Natural killer cell treated with Interleukin-12 subunit alpha and Interleukin-12 subunit beta and Interleukin-15 and Interleukin-18, amount 100 ng/mL, for 72 hours (primary cell): Measurements from ENCODE around the gene HUNK. TPM values are rescaled to one million over a fixed set of nuclear protein-coding genes. Genes with fewer than 3 reads are reported as not detected.

Experiments used
- ATAC-seq, 2 donors: fragments of 150-1000 bp; cut with Tn5 transposase in 1 of 2; sonication (Bioruptor Pico), chemical (Tn5 transposase) in 1 of 2; 2 replicates each; pipeline ENCODE4 v1.10.0; 2021
- DNase-seq: peaks from one replicate; pipeline ENCODE4 v3.0.0; 2022; ENCODE audit warnings: low spot score
- H3K27ac Mint-ChIP-seq, 2 donors: 1 replicate in 1 of 2; 2 replicates in 1 of 2; pipeline ENCODE4 v1.8.0; 2022; ENCODE audit warnings: mixed read lengths in 2 of 2, mild to moderate bottlenecking in 1 of 2, moderate library complexity in 1 of 2
- H3K27me3 Mint-ChIP-seq, 2 donors: 1 replicate in 1 of 2; 2 replicates in 1 of 2; pipeline ENCODE4 v1.8.0; 2022; ENCODE audit warnings: mixed read lengths in 2 of 2
- H3K36me3 Mint-ChIP-seq: one replicate; pipeline ENCODE4 v1.8.0; 2022; ENCODE audit warnings: mixed read lengths
- H3K4me1 Mint-ChIP-seq, 2 donors: 1 replicate in 1 of 2; 2 replicates in 1 of 2; pipeline ENCODE4 v1.8.0; 2022; ENCODE audit warnings: low read depth in 2 of 2, mixed read lengths in 2 of 2, mild to moderate bottlenecking in 1 of 2
- H3K4me3 Mint-ChIP-seq: one replicate; pipeline ENCODE4 v1.8.0; 2022; ENCODE audit warnings: mixed read lengths
- H3K9me3 Mint-ChIP-seq: 2 replicates; pipeline ENCODE4 v1.8.0; 2022; ENCODE audit warnings: mixed read lengths
- total RNA-seq, 2 donors: library from RNA; stranded (reverse); gene quantifications; one replicate each; pipeline ENCODE4 v1.2.3, GENCODE V29; 2022

Gene HUNK
- total RNA-seq, 2 donors from 2014 or later = 0.07 TPM; not detected in 1

GRCh38 chr21:31894457-31894856 is 21.6 kb downstream of the HUNK start:
- no peaks in the 10 kb centered on the region for H3K4me1 Mint-ChIP-seq
- no peak for DNase-seq
- no peak overlapping the region for H3K4me3 Mint-ChIP-seq
- no peak for ATAC-seq
- no peaks in the 10 kb centered on the region for H3K9me3 Mint-ChIP-seq
- peaks cover 4 to 10% of the 10 kb centered on the region in 2 donors for H3K27me3 Mint-ChIP-seq
- no peak overlapping the region for H3K27ac Mint-ChIP-seq
- H3K36me3 Mint-ChIP-seq = no peaks in the 10 kb centered on the region

GRCh38 chr21:31895077-31895835 is 22.4 kb downstream of the HUNK start:
- Mint-ChIP-seq H3K36me3 (no peaks in the 10 kb centered on the region), H3K27me3 (peaks cover 8 to 10% of the 10 kb centered on the region in 2 donors), H3K4me1 (no peaks in the 10 kb centered on the region), H3K9me3 (no peaks in the 10 kb centered on the region), H3K4me3 (no peak overlapping the region), H3K27ac (no peak overlapping the region)
- DNase-seq (no peak), ATAC-seq (no peak)

DNA sequence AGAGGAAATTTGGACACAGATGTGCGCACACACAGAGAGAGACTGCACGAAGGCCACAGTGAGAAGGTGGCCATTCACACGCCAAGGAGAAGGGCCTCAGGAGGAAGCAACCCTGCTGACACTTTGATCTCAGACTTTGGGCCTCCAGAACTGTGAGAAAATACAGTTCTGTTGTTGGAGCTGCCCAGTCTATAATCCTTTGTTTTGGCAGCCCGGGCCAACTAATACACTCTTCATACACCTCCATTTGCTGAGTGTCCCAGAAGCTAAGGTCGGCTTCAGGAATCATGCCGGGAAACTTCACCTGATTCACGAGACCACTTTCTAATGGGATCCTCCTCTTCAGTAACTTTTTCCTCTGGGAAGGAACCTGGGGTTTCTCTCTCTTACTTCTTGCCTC is 23.2 kb downstream of the HUNK start:
- Mint-ChIP-seq H3K4me1 (no peaks in the 10 kb centered on the region), H3K27ac (no peak overlapping the region), H3K27me3 (peaks cover 9 to 10% of the 10 kb centered on the region in 2 donors), H3K9me3 (no peaks in the 10 kb centered on the region), H3K4me3 (no peak overlapping the region), H3K36me3 (no peaks in the 10 kb centered on the region)
- ATAC-seq (no peak), DNase-seq (no peak)

DNA sequence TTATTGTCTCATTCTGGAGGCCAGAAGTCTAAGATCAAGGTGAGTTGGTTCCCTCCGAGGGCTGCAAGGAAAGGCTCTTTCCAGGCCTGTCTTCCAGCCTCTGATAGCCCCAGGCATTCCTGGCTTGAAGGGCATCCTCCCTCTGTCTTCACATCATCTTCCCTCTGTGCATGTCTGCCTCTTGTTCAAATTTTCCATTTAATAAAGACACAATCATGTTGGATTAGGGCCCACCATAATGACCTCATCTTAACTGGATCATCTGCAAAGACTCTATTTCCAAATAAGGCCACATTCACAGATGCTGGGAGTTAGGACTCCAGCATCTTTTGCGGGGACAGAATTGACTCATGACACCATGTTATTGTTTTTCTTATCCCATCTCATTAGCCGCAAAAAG is 24.5 kb downstream of the HUNK start:
- no peak overlapping the region for H3K27ac Mint-ChIP-seq

DNA sequence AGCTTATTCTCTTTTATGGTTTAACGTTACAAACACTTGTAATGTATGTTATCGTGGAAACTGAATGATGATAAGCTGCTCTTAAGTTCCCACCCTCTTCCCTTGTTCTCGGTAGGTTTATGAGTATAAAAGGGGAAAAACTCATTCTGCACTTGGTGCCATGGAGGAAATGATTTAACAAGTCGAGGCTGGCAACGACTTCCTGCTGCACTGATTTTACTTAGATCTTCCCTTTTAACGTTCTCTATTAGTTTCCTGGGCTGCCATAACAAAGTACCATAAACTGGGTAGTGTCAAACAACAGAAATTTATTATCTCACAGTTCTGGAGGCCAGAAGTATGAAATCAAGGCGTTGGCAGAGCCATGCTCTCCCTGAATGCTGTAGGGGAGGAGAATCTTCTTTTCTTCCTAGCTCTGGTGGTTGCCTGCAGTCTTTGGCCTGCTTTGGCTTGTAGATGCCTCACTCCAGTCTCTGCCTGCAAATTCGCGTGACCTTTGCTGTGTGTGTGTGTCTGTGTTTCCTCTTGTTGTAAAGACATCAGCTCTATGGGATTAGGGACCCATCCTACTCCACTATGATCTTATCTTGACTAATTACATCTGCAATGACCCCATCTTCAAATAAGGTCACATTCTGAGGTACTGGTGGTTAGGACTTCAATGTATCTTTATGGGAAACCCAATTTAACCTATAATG is 26.3 kb downstream of the HUNK start:
- H3K27ac Mint-ChIP-seq = no peak overlapping the region
- H3K4me3 Mint-ChIP-seq = no peak overlapping the region
- no peak for DNase-seq
- no peaks in the 10 kb centered on the region for H3K36me3 Mint-ChIP-seq
- ATAC-seq = no peak
- no peaks in the 10 kb centered on the region for H3K9me3 Mint-ChIP-seq
- no peaks in the 10 kb centered on the region for H3K4me1 Mint-ChIP-seq
- H3K27me3 Mint-ChIP-seq = peaks cover 0 to 4% of the 10 kb centered on the region in 2 donors

More for the DNA sequence above, 24.5 kb downstream of the HUNK start:
- ATAC-seq (no peak), DNase-seq (no peak)
- Mint-ChIP-seq H3K4me3 (no peak overlapping the region), H3K27me3 (peaks cover 9 to 10% of the 10 kb centered on the region in 2 donors), H3K36me3 (no peaks in the 10 kb centered on the region), H3K9me3 (no peaks in the 10 kb centered on the region), H3K4me1 (no peaks in the 10 kb centered on the region)

DNA sequence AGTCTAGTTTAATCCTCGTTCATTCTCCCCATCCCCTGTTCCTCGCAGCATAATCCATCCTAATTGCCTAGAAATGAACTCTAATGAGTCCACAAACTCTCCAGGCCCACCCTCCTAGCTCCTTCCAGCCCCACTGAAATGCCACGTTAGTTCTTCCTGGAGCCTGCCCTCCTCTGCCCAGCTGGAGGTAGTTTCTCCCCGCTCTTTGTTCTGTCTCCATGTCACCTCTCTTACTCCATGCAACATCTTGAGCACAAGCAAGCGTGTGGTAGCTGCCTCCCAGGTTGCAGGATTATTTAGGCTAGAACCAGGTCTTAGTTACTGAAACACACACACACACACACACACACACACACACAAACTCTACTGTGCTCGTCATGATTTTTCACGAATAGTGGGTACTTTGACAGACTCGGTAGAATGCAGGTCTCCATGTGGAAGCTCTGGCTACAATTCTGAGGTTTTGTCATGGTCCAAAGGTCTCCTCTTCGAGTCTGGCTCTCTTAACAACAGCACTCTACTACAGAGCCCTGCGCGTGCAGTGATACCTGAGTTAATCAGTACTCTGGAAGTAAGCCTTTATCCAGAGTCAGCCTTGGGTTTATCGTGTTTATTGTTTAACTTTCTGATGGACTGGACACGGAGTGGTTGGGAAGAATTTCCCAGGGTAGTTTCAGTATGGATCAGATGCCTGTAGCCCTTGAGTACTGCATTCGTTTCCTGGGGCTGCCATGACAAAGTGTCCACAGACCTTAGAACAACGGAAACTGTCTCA is 27.5 kb downstream of the HUNK start:
- DNase-seq (no peak), ATAC-seq (no peak)
- Mint-ChIP-seq H3K27ac (no peak overlapping the region), H3K4me3 (no peak overlapping the region), H3K36me3 (no peaks in the 10 kb centered on the region), H3K27me3 (peaks cover 8 to 9% of the 10 kb centered on the region in 2 donors), H3K4me1 (no peaks in the 10 kb centered on the region), H3K9me3 (no peaks in the 10 kb centered on the region)

- no peak overlapping the region for H3K27ac Mint-ChIP-seq
- no peak for DNase-seq
- H3K4me1 Mint-ChIP-seq = no peaks in the 10 kb centered on the region
- H3K27me3 Mint-ChIP-seq = peaks cover 12 to 13% of the 10 kb centered on the region in 2 donors
- no peak overlapping the region for H3K4me3 Mint-ChIP-seq
- ATAC-seq = no peak
- H3K9me3 Mint-ChIP-seq = no peaks in the 10 kb centered on the region
- H3K36me3 Mint-ChIP-seq = no peaks in the 10 kb centered on the region
These were observed 28.5 kb downstream of the HUNK start for GRCh38 chr21:31901315-31901714.

GRCh38 chr21:31902438-31902837 is 29.6 kb downstream of the HUNK start:
- no peak overlapping the region for H3K27ac Mint-ChIP-seq
- peaks cover 14 to 17% of the 10 kb centered on the region in 2 donors for H3K27me3 Mint-ChIP-seq
- H3K4me3 Mint-ChIP-seq = no peak overlapping the region
- no peaks in the 10 kb centered on the region for H3K4me1 Mint-ChIP-seq
- ATAC-seq (no peak), DNase-seq (no peak)
- H3K36me3 Mint-ChIP-seq = no peaks in the 10 kb centered on the region
- no peaks in the 10 kb centered on the region for H3K9me3 Mint-ChIP-seq

- no peaks in the 10 kb centered on the region for H3K36me3 Mint-ChIP-seq
- H3K27me3 Mint-ChIP-seq = peaks cover 20 to 27% of the 10 kb centered on the region in 2 donors
- H3K4me1 Mint-ChIP-seq = no peaks in the 10 kb centered on the region
- DNase-seq (no peak), ATAC-seq (no peak)
- H3K9me3 Mint-ChIP-seq = no peaks in the 10 kb centered on the region
- H3K4me3 Mint-ChIP-seq = no peak overlapping the region
- H3K27ac Mint-ChIP-seq = no peak overlapping the region
These were observed 31.1 kb downstream of the HUNK start for GRCh38 chr21:31903896-31904295.

DNA sequence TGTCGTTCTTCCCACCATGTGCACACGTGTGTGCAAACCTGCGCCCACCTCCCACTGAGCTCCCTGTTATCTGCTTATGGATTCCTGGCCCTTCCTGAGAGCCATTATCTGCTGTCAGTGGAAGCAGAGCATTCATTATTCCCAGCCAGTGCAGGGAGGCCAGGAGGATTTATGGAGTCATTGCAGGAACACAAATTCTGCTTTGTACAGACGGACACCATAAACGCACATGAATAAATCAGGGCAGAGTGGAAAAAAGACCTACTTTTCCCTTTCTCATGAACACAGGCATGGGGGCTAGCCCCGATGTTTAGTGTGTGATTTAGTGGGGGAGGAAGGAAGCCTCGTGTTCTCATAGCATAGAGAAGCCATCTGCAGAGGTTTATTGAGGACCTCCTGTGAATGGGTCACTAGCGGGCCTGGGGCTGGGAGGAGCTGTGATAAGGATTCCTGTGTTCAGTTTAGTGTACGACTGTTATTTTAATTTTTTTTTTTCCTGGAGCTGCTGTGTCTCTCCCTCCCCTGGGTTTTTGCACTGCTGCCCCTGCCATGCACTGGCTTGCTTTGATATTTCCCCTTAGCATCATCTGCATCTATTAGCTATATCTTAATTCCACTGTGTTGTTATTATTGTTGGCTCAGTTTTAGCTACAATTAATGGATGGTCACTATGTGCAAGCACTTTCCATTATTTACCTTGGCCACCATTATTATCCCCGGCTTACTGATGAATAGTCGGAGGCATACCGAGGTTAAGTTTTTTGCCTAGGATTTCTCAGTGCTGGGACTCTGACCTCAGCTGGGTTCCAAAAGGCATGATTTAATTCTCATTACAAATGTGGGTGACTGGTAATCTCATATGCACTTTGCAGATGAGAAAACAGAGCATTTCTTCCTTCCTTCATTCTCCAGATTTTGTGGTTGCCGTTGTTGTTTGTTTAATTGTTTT is 33.0 kb downstream of the HUNK start:
- H3K27me3 Mint-ChIP-seq = peaks cover 17 to 34% of the 10 kb centered on the region in 2 donors
- no peaks in the 10 kb centered on the region for H3K36me3 Mint-ChIP-seq
- DNase-seq (no peak), ATAC-seq (no peak)
- H3K4me3 Mint-ChIP-seq = no peak overlapping the region
- H3K9me3 Mint-ChIP-seq = no peaks in the 10 kb centered on the region
- H3K4me1 Mint-ChIP-seq = no peaks in the 10 kb centered on the region
- H3K27ac Mint-ChIP-seq = no peak overlapping the region

GRCh38 chr21:31908106-31909031 is 35.5 kb downstream of the HUNK start:
- Mint-ChIP-seq H3K9me3 (no peaks in the 10 kb centered on the region), H3K4me1 (no peaks in the 10 kb centered on the region), H3K27ac (no peak overlapping the region), H3K36me3 (no peaks in the 10 kb centered on the region), H3K4me3 (no peak overlapping the region), H3K27me3 (peaks cover 22 to 42% of the 10 kb centered on the region in 2 donors)
- ATAC-seq (no peak), DNase-seq (no peak)
